ENCODE results near the gene HOOK2.

The HOOK2 gene

GRCh38 chr19:12786952-12787351 lies 11.6 kb upstream of the HOOK2 start:
- no peaks in the 10 kb centered on the region for H3K9me3 ChIP-seq (ENCODE audit: low read depth, low read length)
- no peak overlapping the region for H3K4me3 ChIP-seq
- TF ChIP-seq FOXP2 (optimal IDR thresholded peaks at IDR 0.05; ENCODE audit: control extremely low read depth, extremely low read length, insufficient read depth): no peak
- no peak for TF ChIP-seq EZH2 (IDR thresholded peaks at IDR 0.05)
- no peak for TF ChIP-seq POLR2AphosphoS5 (IDR thresholded peaks at IDR 0.05; ENCODE audit: borderline replicate concordance, low read depth, low read length)
- H3K27ac ChIP-seq: peak overlapping the region; percentile 93
- H3K9ac ChIP-seq (ENCODE audit: insufficient read length): no peak overlapping the region
- no peaks in the 10 kb centered on the region for H3K36me3 ChIP-seq (ENCODE audit: insufficient read depth, low read length)
- DNase-seq (ENCODE audit: low read depth, low spot score): no peak

DNA sequence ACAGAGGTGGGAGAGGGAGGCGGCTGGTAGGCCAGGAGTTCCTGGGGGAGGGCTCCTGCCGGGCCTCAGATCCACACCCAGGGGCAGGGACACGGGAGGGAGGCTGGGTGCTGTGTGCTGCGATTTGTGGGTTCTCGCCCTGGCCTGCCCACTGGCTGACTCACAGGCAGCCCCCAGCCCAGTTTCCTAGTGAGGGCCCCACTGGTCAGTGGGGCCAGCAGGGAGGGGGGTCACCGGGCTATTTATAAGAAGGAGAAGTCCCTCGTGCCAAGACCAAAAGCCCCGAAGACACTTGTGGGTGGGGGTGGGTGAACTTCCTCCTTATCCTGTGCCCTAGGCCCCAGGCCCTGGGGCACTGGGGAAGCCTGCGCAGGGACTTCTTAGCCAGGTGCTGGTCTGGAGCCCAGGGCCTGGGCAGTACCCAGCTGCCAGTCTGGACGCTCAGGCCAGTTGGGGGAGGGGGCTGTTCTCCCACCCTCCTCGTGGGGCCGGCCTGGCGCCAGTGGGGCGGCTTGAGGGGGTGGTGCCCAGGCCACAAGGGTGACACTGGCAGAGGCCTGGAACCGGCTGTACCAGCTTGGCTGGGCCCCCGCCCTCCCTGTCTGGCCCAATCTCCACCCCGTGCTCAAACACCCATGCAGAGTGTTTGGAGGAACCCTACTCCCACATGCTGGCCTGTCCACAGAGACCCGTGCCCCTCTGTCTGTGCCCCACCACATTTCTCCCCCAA lies 11.0 kb upstream of the HOOK2 start:
- no peak for TF ChIP-seq POLR2AphosphoS5 (IDR thresholded peaks at IDR 0.05; ENCODE audit: borderline replicate concordance, low read depth, low read length)
- TF ChIP-seq FOXP2 (optimal IDR thresholded peaks at IDR 0.05; ENCODE audit: control extremely low read depth, extremely low read length, insufficient read depth): no peak
- TF ChIP-seq EZH2 (IDR thresholded peaks at IDR 0.05): no peak
- Histone ChIP-seq H3K36me3 (ENCODE audit: insufficient read depth, low read length) (no peaks in the 10 kb centered on the region), H3K9me3 (ENCODE audit: low read depth, low read length) (no peaks in the 10 kb centered on the region), H3K9ac (ENCODE audit: insufficient read length) (peak overlapping the region; percentile 47), H3K27ac (peak overlapping the region; percentile 93), H3K4me3 (no peak overlapping the region)
- no peak for DNase-seq (ENCODE audit: low read depth, low spot score)

GRCh38 chr19:12785431-12786031 lies 10.2 kb upstream of the HOOK2 start:
- no peak overlapping the region for H3K4me3 ChIP-seq
- peak overlapping the region; percentile 47 for H3K9ac ChIP-seq (ENCODE audit: insufficient read length)
- H3K36me3 ChIP-seq (ENCODE audit: insufficient read depth, low read length): no peaks in the 10 kb centered on the region
- H3K27ac ChIP-seq: peak overlapping the region; percentile 93
- TF ChIP-seq EZH2 (IDR thresholded peaks at IDR 0.05) (no peak), POLR2AphosphoS5 (IDR thresholded peaks at IDR 0.05; ENCODE audit: borderline replicate concordance, low read depth, low read length) (no peak), FOXP2 (optimal IDR thresholded peaks at IDR 0.05; ENCODE audit: control extremely low read depth, extremely low read length, insufficient read depth) (no peak)
- H3K9me3 ChIP-seq (ENCODE audit: low read depth, low read length): no peaks in the 10 kb centered on the region
- DNase-seq (ENCODE audit: low read depth, low spot score): no peak

DNA sequence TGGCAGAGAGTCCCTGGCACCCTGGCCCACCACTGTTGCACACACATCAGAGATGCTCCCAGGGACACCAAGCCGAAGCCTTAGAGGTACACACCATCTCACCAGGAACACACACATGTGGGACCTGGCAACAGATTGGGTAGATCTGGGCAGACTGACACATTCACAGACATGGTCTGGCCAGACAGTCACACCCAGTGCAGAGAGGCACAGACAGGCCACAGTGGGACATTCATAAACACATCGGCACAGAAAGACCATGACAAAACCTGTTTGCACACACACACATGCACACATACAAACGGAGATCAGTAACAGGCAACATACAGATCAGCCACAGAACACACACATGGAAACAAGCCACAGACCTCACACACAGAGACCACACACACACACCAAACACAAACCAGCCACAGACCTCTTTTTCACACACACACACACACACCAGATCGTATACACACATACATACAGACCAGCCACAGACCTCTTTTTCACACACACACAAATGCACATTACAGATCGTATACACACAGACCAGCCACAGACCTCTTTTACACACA lies 9.6 kb upstream of the HOOK2 start:
- H3K27ac ChIP-seq: peak overlapping the region; percentile 93
- no peaks in the 10 kb centered on the region for H3K9me3 ChIP-seq (ENCODE audit: low read depth, low read length)
- DNase-seq (ENCODE audit: low read depth, low spot score): no peak
- H3K4me3 ChIP-seq: no peak overlapping the region
- H3K9ac ChIP-seq (ENCODE audit: insufficient read length): no peak overlapping the region
- no peak for TF ChIP-seq EZH2 (IDR thresholded peaks at IDR 0.05)
- no peak for TF ChIP-seq FOXP2 (optimal IDR thresholded peaks at IDR 0.05; ENCODE audit: control extremely low read depth, extremely low read length, insufficient read depth)
- no peak for TF ChIP-seq POLR2AphosphoS5 (IDR thresholded peaks at IDR 0.05; ENCODE audit: borderline replicate concordance, low read depth, low read length)
- H3K36me3 ChIP-seq (ENCODE audit: insufficient read depth, low read length): no peaks in the 10 kb centered on the region

- Histone ChIP-seq H3K9ac (ENCODE audit: insufficient read length) (no peak overlapping the region), H3K4me3 (no peak overlapping the region), H3K36me3 (ENCODE audit: insufficient read depth, low read length) (no peaks in the 10 kb centered on the region), H3K27ac (peak overlapping the region; percentile 93), H3K9me3 (ENCODE audit: low read depth, low read length) (no peaks in the 10 kb centered on the region)
- TF ChIP-seq POLR2AphosphoS5 (IDR thresholded peaks at IDR 0.05; ENCODE audit: borderline replicate concordance, low read depth, low read length) (no peak), EZH2 (IDR thresholded peaks at IDR 0.05) (no peak), FOXP2 (optimal IDR thresholded peaks at IDR 0.05; ENCODE audit: control extremely low read depth, extremely low read length, insufficient read depth) (no peak)
- no peak for DNase-seq (ENCODE audit: low read depth, low spot score)
These were observed 9.1 kb upstream of the HOOK2 start for GRCh38 chr19:12784394-12784870.

GRCh38 chr19:12783849-12784393 lies 8.6 kb upstream of the HOOK2 start:
- peak overlapping the region; percentile 93 for H3K27ac ChIP-seq
- no peak for DNase-seq (ENCODE audit: low read depth, low spot score)
- no peak for TF ChIP-seq POLR2AphosphoS5 (IDR thresholded peaks at IDR 0.05; ENCODE audit: borderline replicate concordance, low read depth, low read length)
- TF ChIP-seq FOXP2 (optimal IDR thresholded peaks at IDR 0.05; ENCODE audit: control extremely low read depth, extremely low read length, insufficient read depth): no peak
- TF ChIP-seq EZH2 (IDR thresholded peaks at IDR 0.05): no peak
- no peak overlapping the region for H3K4me3 ChIP-seq
- no peaks in the 10 kb centered on the region for H3K9me3 ChIP-seq (ENCODE audit: low read depth, low read length)
- no peaks in the 10 kb centered on the region for H3K36me3 ChIP-seq (ENCODE audit: insufficient read depth, low read length)
- no peak overlapping the region for H3K9ac ChIP-seq (ENCODE audit: insufficient read length)

DNA sequence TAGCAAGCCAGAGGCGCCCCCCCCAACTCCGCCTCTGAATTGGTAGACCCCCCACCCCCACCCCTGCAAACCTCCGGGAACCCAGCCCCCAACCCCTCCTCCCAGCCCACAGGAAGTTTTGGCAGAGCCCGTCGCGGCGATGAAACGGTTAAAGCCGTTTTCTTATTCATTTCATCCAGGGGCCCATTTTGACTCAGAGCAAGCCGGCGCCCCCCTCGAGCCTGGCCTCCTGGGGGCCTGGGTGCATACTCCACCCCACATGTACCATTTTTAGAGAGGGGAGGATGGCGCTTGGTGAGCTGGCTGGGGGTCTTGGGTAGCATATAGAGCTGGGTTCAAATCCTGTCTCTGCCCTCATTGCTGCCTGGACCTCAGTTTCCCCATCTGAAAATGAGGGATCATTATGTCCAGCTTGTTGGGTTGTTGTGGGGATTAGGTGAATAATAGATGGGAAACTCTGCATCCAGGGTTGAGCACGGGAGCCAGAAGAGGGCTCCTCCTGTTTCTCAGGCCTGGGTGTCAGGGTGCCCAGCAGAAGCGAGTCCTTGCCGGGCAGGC lies 8.0 kb upstream of the HOOK2 start:
- Histone ChIP-seq H3K27ac (peak overlapping the region; percentile 93), H3K9me3 (ENCODE audit: low read depth, low read length) (no peaks in the 10 kb centered on the region), H3K36me3 (ENCODE audit: insufficient read depth, low read length) (no peaks in the 10 kb centered on the region), H3K4me3 (peak overlapping the region; percentile 84), H3K9ac (ENCODE audit: insufficient read length) (peak overlapping the region; percentile 73)
- DNase-seq (ENCODE audit: low read depth, low spot score): no peak
- no peak for TF ChIP-seq FOXP2 (optimal IDR thresholded peaks at IDR 0.05; ENCODE audit: control extremely low read depth, extremely low read length, insufficient read depth)
- TF ChIP-seq EZH2 (IDR thresholded peaks at IDR 0.05): no peak
- no peak; the same call in 1 of the 2 replicates for TF ChIP-seq POLR2AphosphoS5 (IDR thresholded peaks at IDR 0.05; ENCODE audit: borderline replicate concordance, low read depth, low read length)
